Lower leg skin (tissue), 3 donors: ENCODE results near the gene WHAMM.

ENCODE experiments used
- CTCF ChIP-seq, 3 donors: fragments of 450-650 bp; IDR thresholded peaks; one replicate each; pipeline ENCODE4 v1.5.1; 2016; ENCODE audit warnings: antibody characterized with exemption in 3 of 3, mild to moderate bottlenecking in 3 of 3, moderate library complexity in 2 of 3
- POLR2A ChIP-seq, 2 donors: fragments of 450-650 bp; IDR thresholded peaks; one replicate each; pipeline ENCODE4 v1.6.1; 2016 to 2017; ENCODE audit warnings: antibody characterized with exemption in 2 of 2, mild to moderate bottlenecking in 1 of 2, moderate library complexity in 1 of 2

GRCh38 chr15:82871358-82871757 lies 61.9 kb downstream of the WHAMM start:
- TF ChIP-seq CTCF (IDR thresholded peaks at IDR 0.05) (no peak), POLR2A (IDR thresholded peaks at IDR 0.05) (no peak)
